Natural killer cell treated with Interleukin-12 subunit alpha and Interleukin-12 subunit beta and Interleukin-15 and Interleukin-18, amount 100 ng/mL, for 72 hours (primary cell): Measurements from ENCODE around the gene CD180. TPM values are rescaled to one million over a fixed set of nuclear protein-coding genes. Genes with fewer than 3 reads are reported as not detected.

ENCODE experiments used
- ATAC-seq, 2 donors: fragments of 150-1000 bp; cut with Tn5 transposase in 1 of 2; sonication (Bioruptor Pico), chemical (Tn5 transposase) in 1 of 2; 2 replicates each; pipeline ENCODE4 v1.10.0; 2021
- DNase-seq: peaks from one replicate; pipeline ENCODE4 v3.0.0; 2022; ENCODE audit warnings: low spot score
- H3K27ac Mint-ChIP-seq, 2 donors: 1 replicate in 1 of 2; 2 replicates in 1 of 2; pipeline ENCODE4 v1.8.0; 2022; ENCODE audit warnings: mixed read lengths in 2 of 2, mild to moderate bottlenecking in 1 of 2, moderate library complexity in 1 of 2
- H3K27me3 Mint-ChIP-seq, 2 donors: 1 replicate in 1 of 2; 2 replicates in 1 of 2; pipeline ENCODE4 v1.8.0; 2022; ENCODE audit warnings: mixed read lengths in 2 of 2
- H3K36me3 Mint-ChIP-seq: one replicate; pipeline ENCODE4 v1.8.0; 2022; ENCODE audit warnings: mixed read lengths
- H3K4me1 Mint-ChIP-seq, 2 donors: 1 replicate in 1 of 2; 2 replicates in 1 of 2; pipeline ENCODE4 v1.8.0; 2022; ENCODE audit warnings: low read depth in 2 of 2, mixed read lengths in 2 of 2, mild to moderate bottlenecking in 1 of 2
- H3K4me3 Mint-ChIP-seq: one replicate; pipeline ENCODE4 v1.8.0; 2022; ENCODE audit warnings: mixed read lengths
- H3K9me3 Mint-ChIP-seq: 2 replicates; pipeline ENCODE4 v1.8.0; 2022; ENCODE audit warnings: mixed read lengths
- total RNA-seq, 2 donors: library from RNA; stranded (reverse); gene quantifications; one replicate each; pipeline ENCODE4 v1.2.3, GENCODE V29; 2022

The CD180 gene
- total RNA-seq, 2 donors from 2014 or later: 0.14 TPM; not detected in 1

DNA sequence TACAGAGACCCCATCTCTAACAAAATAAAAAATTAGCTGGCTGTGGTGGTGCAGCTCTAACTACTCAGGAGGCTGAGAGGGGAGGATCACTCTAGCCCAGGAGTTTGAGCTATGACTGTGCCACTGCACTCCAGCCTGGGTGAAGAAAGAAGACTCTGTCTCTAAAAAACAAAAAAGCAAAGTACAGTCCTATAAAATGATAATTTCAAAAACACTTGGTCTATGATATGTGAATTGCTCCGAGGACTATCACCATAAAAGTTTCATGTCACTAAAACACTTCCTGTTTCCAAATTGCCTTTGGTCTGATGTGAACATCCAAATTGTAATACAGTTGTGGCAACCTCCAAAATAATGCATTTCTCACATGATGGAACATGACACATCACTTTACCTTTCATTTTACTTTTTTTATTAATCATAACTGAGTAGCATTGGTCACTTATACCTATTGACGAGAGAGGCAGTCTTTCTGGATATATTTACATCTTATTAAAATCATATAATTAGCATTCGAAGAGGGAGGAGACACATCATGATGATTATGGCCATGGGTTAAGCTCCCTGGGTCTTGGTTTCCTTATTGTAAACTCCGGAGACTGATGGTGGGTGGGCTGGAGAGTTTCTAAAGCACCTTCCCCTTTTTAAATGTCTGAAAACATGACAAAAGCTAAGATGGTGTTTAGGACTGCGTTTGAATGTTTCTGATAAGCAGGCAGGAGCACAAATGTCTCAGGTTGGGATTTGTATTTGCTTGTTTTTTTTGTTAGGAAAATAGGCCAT lies 25.8 kb upstream of the CD180 start:
- ATAC-seq: peak; percentile 53 to 74
- Mint-ChIP-seq H3K4me3 (peak overlapping the region; percentile 65), H3K4me1 (peaks cover 28 to 38% of the 10 kb centered on the region in 2 donors), H3K27me3 (no peaks in the 10 kb centered on the region), H3K36me3 (no peaks in the 10 kb centered on the region), H3K9me3 (no peaks in the 10 kb centered on the region), H3K27ac (peak overlapping the region; percentile 83 to 85)
- DNase-seq: no peak

DNA sequence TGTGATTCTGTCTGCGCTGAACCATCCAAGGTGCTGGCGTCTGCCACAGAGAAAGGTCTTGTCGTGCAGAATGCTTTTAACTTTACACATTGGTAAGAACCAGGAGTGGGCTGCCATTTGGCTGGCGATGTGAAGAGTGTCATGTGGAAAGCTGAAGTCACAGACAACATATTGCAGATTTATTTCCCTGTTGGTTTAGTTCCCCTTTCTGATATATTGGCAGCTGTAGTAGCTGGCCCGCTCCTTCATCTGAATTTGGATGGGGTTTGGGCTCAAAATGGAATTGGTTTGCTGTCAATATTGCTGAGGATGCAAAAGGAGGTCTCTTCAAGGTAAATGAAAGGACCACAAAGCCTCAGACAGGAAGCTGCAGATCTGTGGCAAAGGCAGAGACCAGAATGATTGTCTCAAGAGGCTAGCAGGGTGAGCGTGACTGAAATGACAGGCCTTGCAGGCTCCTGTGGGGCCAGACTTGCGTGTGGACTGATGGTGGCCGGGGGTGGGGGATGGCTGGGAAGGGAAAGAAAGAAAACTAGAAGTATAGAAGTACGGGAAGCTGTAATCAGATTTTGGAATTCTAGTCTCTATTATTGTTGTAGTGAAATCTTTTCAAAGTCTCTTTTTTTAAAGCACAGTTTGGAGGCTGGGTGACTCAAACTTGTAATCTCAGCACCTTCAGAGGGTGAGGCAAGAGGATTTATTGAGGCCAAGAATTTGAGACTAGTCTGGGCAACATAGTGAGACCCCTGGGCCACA lies 25.1 kb upstream of the CD180 start:
- no peaks in the 10 kb centered on the region for H3K9me3 Mint-ChIP-seq
- peak overlapping the region; percentile 65 for H3K4me3 Mint-ChIP-seq
- ATAC-seq: peak; percentile 87 to 97
- peak overlapping the region; percentile 83 to 85 for H3K27ac Mint-ChIP-seq
- H3K27me3 Mint-ChIP-seq: no peaks in the 10 kb centered on the region
- peak; percentile 64 for DNase-seq
- no peaks in the 10 kb centered on the region for H3K36me3 Mint-ChIP-seq
- peaks cover 31 to 43% of the 10 kb centered on the region in 2 donors for H3K4me1 Mint-ChIP-seq

DNA sequence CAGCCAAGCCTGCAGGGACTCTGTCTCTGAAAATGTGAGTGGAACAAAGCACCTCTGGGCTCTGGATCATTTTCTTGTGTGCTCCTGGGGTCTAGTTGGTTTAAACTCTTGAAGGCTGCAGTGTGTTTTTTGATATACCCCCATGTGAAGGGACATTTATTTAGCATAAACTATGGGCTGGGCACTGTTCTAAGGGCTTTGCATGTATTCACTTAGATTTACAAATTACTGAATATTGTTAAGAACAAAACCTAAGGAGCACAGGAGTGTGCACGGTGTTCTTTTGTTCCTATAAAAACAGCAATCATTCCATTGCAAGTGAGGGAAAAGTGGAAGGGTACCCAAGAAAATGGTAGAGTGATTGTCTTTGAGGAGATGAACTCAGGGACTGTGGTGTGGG lies 20.0 kb upstream of the CD180 start:
- DNase-seq (no peak), ATAC-seq (no peak)
- Mint-ChIP-seq H3K27ac (peak overlapping the region; percentile 86 to 89), H3K36me3 (no peaks in the 10 kb centered on the region), H3K4me1 (peaks cover 35 to 39% of the 10 kb centered on the region in 2 donors), H3K9me3 (no peaks in the 10 kb centered on the region), H3K27me3 (no peaks in the 10 kb centered on the region), H3K4me3 (peak overlapping the region; percentile 83)

DNA sequence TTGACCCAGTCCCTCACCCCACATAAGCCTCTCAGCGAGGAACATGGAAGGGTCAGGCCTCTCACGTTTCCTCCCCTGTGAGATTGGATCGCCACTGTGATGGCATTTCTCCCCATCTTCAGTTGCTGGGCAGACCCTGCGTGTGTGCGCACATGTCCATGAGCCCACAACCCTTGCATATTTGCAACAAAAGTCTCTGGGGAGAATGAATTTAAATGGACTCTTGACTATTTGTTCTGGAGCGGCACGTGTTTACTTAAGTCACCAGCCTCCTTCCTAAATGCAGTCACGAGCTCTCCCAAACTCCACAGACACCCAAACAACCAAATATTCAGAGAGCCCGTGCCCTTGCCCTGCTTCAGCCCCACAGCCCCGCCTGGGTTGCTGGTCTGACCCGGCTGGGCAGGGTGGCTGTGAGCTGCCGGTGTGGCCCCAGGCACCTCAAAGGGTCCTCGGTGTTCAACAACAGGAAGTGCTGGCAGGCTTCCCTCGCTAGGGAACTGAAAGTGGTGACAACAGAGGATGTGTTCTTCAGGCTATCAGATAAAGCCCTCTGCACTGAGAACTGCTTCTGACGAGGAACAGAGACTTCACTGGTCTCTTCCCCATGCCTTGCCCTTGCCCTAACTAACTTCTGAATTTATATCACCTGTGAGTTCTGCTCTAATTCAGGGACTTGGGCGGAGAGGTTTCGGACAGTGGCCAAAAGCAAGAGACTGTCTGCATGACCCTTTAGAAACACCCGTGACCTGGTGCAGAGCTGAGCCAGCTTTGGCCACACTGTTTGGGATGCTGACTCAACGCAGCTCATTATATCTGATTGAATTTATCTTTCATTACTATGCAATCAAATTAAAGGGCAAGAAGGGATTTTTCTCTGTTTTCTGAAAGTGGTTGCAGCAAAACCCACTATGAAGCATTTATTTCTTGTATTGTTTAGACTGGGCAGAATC lies 19.2 kb upstream of the CD180 start:
- H3K36me3 Mint-ChIP-seq: no peaks in the 10 kb centered on the region
- ATAC-seq (peak; percentile 86 to 98), DNase-seq (peak; percentile 68)
- peak overlapping the region; percentile 86 to 89 for H3K27ac Mint-ChIP-seq
- no peaks in the 10 kb centered on the region for H3K27me3 Mint-ChIP-seq
- peak overlapping the region; percentile 83 for H3K4me3 Mint-ChIP-seq
- peaks cover 31 to 34% of the 10 kb centered on the region in 2 donors for H3K4me1 Mint-ChIP-seq
- no peaks in the 10 kb centered on the region for H3K9me3 Mint-ChIP-seq

DNA sequence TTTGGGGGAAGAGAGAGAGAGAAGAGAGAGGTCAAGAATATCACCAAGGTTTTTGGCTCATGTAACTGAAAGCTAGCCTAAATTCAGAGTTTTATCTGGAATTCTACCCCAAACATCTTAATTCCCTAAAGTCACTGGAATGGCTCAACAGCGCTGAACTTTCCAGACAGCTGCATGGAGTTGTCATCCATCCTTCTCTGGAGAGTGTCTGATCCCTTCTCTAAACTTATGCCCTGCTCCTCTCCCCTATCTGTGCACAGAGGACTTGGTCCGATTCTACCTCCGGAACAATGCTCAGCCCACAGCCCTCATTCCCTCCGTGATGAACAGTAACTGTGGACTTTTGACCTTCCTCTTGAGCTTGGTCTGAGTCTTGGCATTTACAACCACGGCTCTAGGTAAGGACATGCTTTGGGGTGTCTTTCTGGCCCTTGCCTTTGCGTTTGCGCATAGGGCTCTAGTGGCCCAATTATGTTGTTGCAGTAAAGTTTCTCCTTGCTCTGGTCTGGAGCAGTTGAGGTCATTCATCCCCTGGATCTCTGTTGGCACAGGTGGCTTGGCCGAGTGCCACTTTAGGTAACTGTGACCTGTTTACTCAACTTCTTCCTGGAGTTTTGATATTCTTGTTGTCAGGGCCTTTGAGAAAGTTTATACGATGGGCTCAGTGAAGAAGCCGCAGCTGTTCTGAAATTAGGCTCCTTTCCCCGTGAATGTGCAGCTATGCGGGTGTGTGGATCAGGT lies 18.3 kb upstream of the CD180 start:
- Mint-ChIP-seq H3K9me3 (no peaks in the 10 kb centered on the region), H3K4me3 (peak overlapping the region; percentile 83), H3K36me3 (no peaks in the 10 kb centered on the region), H3K27me3 (no peaks in the 10 kb centered on the region), H3K4me1 (peaks cover 30 to 34% of the 10 kb centered on the region in 2 donors), H3K27ac (peak overlapping the region; percentile 86 to 89)
- DNase-seq (no peak), ATAC-seq (no peak)

DNA sequence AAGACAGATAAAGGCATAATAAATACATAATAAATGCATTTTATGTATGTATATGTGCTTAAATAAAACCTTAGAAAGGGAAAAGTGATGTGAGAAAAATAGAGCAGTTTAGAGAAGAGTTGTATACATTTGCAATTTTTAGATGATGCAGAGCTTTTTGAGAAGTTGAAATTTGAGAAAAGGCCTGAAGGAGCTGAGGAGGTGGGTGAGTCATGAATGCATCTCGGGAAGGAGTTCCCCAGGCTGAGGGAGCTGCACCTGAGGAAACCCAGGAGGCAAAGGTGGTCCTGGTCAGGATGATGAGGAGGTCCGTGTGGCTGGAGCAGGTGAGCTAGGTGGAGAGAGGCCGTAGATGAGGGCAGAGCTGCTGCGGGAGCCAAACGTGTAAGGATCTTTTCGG lies 17.4 kb upstream of the CD180 start:
- ATAC-seq: no peak
- H3K4me3 Mint-ChIP-seq: no peak overlapping the region
- H3K4me1 Mint-ChIP-seq: peaks cover 35 to 42% of the 10 kb centered on the region in 2 donors
- no peak for DNase-seq
- no peaks in the 10 kb centered on the region for H3K27me3 Mint-ChIP-seq
- H3K36me3 Mint-ChIP-seq: no peaks in the 10 kb centered on the region
- H3K9me3 Mint-ChIP-seq: no peaks in the 10 kb centered on the region
- H3K27ac Mint-ChIP-seq: peak overlapping the region in 1 of 2 donors; percentile 28

DNA sequence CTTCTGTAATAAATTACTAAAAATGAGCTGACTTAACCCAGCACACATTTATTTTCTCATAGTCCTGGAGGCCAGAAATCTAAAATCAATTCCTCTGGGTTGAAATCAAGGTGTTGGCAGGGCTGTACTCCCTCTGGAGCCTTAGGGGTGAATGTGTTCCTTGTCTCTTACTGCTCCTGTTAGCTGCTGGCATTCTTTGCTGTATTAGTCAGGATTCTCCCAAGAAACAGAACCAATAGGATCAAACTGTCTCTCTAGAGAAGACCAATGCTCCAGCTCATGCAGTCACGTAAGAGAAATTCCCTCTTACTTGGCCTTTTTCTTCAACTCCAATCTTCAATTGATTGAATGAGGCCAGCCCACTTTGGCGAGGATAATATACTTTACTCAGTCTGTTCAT lies 15.3 kb upstream of the CD180 start:
- no peaks in the 10 kb centered on the region for H3K27me3 Mint-ChIP-seq
- no peak overlapping the region for H3K27ac Mint-ChIP-seq
- peaks cover 37 to 44% of the 10 kb centered on the region in 2 donors for H3K4me1 Mint-ChIP-seq
- DNase-seq (no peak), ATAC-seq (no peak)
- H3K4me3 Mint-ChIP-seq: no peak overlapping the region
- no peaks in the 10 kb centered on the region for H3K36me3 Mint-ChIP-seq
- no peaks in the 10 kb centered on the region for H3K9me3 Mint-ChIP-seq

DNA sequence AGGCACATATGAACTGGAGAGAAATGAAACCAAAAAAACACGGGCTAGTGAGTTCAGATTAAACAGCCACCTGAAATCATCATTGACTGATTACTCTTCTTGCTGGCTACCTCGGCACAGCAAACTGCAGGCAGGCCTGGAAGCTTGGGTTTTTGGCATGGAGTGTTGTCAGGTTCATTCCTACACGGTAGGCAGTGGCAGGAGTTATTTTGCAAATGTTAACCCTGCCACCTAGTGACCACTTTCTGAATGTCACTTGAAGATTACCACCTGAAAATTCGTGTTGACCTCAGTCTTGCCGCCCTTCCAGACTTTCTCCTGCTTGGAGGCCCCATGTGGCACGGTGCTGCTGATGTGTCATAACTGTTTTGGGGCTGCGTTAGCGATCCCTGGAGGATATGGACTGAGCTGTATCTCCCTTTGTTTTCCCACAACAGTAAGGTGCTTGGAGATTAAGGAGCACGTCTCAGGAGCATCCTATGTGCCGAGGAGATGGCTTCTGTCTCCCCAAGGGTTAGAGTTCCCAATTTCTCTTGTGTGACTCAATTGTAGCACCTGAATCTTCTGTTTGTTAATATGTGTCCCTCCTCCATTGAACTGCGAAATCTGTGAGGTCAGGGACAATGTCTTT lies 12.7 kb upstream of the CD180 start:
- H3K27me3 Mint-ChIP-seq: no peaks in the 10 kb centered on the region
- DNase-seq (peak; percentile 76), ATAC-seq (peak; percentile 34 to 62)
- peaks cover 40 to 50% of the 10 kb centered on the region in 2 donors for H3K4me1 Mint-ChIP-seq
- H3K9me3 Mint-ChIP-seq: no peaks in the 10 kb centered on the region
- H3K4me3 Mint-ChIP-seq: no peak overlapping the region
- no peaks in the 10 kb centered on the region for H3K36me3 Mint-ChIP-seq
- peak overlapping the region; percentile 77 to 97 for H3K27ac Mint-ChIP-seq

DNA sequence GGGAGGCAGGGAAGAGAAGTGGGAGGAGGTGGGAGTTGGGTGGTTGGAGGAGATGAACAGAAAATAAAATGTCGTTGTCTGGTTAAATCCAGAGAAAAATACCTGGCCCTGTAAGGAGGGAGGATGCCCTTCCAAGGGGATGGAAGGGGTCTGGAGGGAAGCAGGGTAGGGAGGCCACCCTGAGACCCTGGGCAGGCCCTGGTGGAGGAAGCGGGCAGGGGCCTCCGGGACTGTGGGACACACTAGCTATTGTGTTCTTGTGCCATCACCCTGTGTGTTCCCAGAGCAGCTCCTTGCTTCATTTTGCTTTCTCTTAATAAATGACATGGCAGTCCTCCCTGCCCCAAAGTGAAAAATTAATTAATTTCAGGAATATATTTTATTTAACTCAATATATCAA lies 11.8 kb upstream of the CD180 start:
- DNase-seq (no peak), ATAC-seq (no peak)
- H3K27me3 Mint-ChIP-seq: no peaks in the 10 kb centered on the region
- H3K36me3 Mint-ChIP-seq: no peaks in the 10 kb centered on the region
- H3K4me1 Mint-ChIP-seq: peaks cover 43 to 54% of the 10 kb centered on the region in 2 donors
- no peak overlapping the region for H3K4me3 Mint-ChIP-seq
- H3K27ac Mint-ChIP-seq: peak overlapping the region; percentile 94 to 97
- no peaks in the 10 kb centered on the region for H3K9me3 Mint-ChIP-seq

DNA sequence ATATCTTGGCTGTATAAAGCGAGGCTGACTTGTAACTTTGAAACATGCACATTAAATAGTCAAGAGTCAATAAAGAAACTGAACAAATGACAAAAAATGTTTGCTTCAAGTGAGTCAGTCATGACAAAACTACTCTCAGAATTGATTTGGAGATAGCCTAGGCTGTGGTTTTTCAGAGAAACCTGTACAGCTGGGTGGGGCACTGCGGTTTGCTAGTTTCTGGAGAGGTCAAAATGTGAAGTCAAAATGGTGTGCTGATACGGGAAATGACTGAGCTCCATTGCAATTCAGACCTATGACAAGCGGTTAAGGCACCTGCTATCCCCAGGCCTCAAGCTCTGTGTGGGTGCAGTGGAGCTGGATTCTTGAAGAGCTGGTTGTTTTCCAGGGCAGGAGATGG lies 10.3 kb upstream of the CD180 start:
- ATAC-seq: peak; percentile 95 to 96
- DNase-seq: peak; percentile 87
- Mint-ChIP-seq H3K36me3 (no peaks in the 10 kb centered on the region), H3K4me3 (peak overlapping the region; percentile 68), H3K27me3 (no peaks in the 10 kb centered on the region), H3K27ac (peak overlapping the region; percentile 94 to 97), H3K9me3 (no peaks in the 10 kb centered on the region), H3K4me1 (peaks cover 47 to 54% of the 10 kb centered on the region in 2 donors)

DNA sequence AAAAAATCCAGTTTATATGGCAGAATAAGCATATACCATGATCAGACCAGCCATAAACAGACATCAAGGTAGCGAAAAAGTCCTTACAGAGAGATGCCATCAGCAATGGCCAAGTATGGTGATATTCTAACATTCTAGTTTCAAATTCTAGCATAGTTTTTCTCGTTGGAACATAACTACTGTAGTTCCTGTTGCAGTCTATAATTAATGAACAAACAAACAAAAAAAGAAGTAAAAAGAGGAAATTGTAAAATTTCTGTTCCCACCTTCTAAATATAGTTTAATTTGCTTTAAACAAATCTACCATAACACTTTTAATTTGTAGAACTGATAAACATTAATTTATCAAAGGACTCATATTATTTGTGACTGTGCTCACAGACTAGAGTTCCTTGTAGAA lies 9.9 kb upstream of the CD180 start:
- Mint-ChIP-seq H3K27me3 (no peaks in the 10 kb centered on the region), H3K4me3 (peak overlapping the region; percentile 68), H3K36me3 (no peaks in the 10 kb centered on the region), H3K4me1 (peaks cover 47 to 54% of the 10 kb centered on the region in 2 donors), H3K27ac (peak overlapping the region; percentile 94 to 97), H3K9me3 (no peaks in the 10 kb centered on the region)
- ATAC-seq: no peak
- DNase-seq: no peak

DNA sequence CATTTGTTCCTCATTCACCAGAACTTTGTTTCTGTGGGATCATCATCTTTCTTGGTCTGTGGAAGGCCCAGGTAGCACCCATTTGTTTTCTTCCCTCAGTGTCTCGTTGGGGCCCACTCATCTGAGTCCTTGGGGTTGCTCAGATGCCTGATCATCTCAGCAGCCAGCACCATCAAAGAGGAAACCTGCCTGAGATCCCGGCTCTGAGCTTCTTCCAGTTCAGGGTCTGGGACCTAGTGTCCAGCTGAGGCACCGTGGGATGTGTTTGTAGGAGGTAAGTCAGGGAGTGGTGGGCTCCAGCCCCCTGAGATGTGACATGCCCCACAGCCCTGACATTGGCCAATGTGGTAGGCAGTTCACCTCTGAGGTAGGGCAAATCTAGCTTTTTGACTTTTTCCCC lies 9.4 kb upstream of the CD180 start:
- ATAC-seq (no peak), DNase-seq (no peak)
- Mint-ChIP-seq H3K27ac (peak overlapping the region; percentile 94 to 97), H3K9me3 (no peaks in the 10 kb centered on the region), H3K27me3 (no peaks in the 10 kb centered on the region), H3K4me3 (peak overlapping the region; percentile 68), H3K36me3 (no peaks in the 10 kb centered on the region), H3K4me1 (peaks cover 51 to 58% of the 10 kb centered on the region in 2 donors)
